ENCODE results near the gene TMEM163. TPM values are rescaled to one million over a fixed set of nuclear protein-coding genes. Genes with fewer than 3 reads are reported as not detected.
A peak's percentile ranks its signal among the peaks of the same experiment; 100 is the strongest.

Gene TMEM163
- total RNA-seq, 6 donors from 2014 or later: 19.3 to 71.6 (median 26.7) TPM

DNA sequence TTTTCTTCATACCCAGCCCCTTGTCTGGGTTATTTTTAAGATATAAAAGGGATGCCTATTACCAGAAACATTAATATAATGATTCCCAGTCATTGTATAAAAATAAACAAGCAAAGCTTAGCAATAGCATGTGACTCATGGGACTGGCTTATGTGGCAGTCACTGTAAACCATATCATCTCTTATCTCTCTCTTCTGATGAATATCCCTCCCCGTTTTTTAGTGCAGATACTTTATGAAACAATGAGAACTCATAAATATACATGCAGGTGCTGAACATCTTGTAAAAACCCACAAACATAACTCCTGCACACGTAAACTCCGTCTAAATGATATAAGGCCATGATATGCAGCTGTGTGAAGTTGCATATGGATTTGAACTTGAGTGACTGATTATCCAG lies 310.0 kb downstream of the TMEM163 start:
- DNase-seq (no peak), ATAC-seq (ENCODE audit: low FRiP score in 2 of 2) (no peak)
- Histone ChIP-seq H3K27ac (peak overlapping the region in 1 of 4 donors; percentile 48), H3K9me3 (no peaks in the 10 kb centered on the region), H3K4me3 (no peak overlapping the region), H3K4me1 (peaks cover 0 to 27% (median 20%) of the 10 kb centered on the region in 4 donors), H3K36me3 (peaks cover 0 to 9% (median 0%) of the 10 kb centered on the region in 4 donors), H3K27me3 (no peaks in the 10 kb centered on the region)
- TF ChIP-seq, protein P1, sequence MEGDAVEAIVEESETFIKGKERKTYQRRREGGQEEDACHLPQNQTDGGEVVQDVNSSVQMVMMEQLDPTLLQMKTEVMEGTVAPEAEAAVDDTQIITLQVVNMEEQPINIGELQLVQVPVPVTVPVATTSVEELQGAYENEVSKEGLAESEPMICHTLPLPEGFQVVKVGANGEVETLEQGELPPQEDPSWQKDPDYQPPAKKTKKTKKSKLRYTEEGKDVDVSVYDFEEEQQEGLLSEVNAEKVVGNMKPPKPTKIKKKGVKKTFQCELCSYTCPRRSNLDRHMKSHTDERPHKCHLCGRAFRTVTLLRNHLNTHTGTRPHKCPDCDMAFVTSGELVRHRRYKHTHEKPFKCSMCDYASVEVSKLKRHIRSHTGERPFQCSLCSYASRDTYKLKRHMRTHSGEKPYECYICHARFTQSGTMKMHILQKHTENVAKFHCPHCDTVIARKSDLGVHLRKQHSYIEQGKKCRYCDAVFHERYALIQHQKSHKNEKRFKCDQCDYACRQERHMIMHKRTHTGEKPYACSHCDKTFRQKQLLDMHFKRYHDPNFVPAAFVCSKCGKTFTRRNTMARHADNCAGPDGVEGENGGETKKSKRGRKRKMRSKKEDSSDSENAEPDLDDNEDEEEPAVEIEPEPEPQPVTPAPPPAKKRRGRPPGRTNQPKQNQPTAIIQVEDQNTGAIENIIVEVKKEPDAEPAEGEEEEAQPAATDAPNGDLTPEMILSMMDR (IDR thresholded peaks at IDR 0.05): no peak
- TF ChIP-seq EP300 (IDR thresholded peaks at IDR 0.05) (no peak), POLR2AphosphoS5 (IDR thresholded peaks at IDR 0.05) (no peak), POLR2A (IDR thresholded peaks at IDR 0.05) (no peak)
- WGBS, 2 donors: 72 to 78% methylated on average over 3 of the region's 3 CpGs

DNA sequence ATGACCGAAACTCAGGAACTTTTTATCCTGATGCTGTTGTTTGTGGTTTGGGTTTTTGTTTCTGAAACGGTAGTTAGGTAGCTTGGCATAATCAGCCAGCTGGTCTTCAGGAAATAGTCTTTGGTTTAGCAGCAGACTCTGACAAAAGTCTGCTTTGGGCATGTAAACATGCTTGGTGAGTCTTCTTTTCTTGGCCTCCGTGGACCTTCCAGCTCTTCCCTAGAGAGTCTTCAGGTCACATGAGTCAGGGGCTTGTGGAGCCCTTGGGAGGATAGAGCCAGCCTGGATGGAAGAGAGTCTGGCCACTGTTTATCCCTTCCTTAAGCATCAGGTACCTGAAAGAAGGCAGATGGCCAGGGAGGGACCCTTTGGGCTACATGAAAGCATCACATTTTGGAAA lies 310.4 kb downstream of the TMEM163 start:
- H3K27ac ChIP-seq: peak overlapping the region in 1 of 4 donors; percentile 48
- ATAC-seq (ENCODE audit: low FRiP score in 2 of 2) (no peak), DNase-seq (no peak)
- H3K36me3 ChIP-seq: peaks cover 0 to 7% (median 1%) of the 10 kb centered on the region in 4 donors
- no peaks in the 10 kb centered on the region for H3K27me3 ChIP-seq
- peaks cover 0 to 27% (median 20%) of the 10 kb centered on the region in 4 donors for H3K4me1 ChIP-seq
- no peak overlapping the region for H3K4me3 ChIP-seq
- TF ChIP-seq EP300 (IDR thresholded peaks at IDR 0.05) (no peak), POLR2AphosphoS5 (IDR thresholded peaks at IDR 0.05) (no peak), POLR2A (IDR thresholded peaks at IDR 0.05) (no peak)
- TF ChIP-seq, protein P1 (IDR thresholded peaks at IDR 0.05): no peak
- 45 to 49% methylated on average over 3 of the region's 3 CpGs for WGBS, 2 donors
- H3K9me3 ChIP-seq: no peaks in the 10 kb centered on the region

DNA sequence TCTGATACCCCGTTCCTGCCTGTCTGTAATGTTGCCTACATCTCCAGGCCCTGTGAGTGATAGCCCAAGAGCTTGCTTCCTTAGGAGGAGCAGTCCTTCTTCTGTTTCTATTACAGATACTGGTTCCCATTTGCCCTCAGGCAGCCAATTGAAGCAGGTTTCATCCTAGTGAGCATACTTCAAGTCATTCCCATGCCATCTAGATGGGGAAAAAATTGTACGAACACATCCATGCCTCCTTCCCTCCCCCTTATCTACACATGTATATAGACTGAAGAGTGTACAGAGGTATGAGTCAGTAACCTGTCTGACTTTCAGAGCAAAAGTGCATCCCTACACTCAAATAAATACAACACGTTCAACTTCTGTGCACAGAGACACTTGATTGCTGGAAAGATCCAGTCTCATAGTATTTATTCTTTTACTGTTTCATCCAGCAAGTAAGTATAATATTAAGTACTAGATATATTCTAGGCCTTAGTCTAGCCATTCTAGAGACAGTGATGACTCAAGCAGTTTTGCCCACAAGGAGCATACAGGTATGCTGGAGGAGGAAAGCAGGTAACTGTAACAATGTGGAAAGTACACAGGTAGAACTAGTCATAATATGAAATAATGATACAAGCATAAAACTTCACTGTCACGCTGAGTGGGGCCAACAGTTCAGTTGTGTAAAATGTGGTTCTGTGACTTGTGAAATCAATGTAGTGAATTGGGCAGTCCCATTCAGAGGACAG lies 311.5 kb downstream of the TMEM163 start:
- TF ChIP-seq EP300 (IDR thresholded peaks at IDR 0.05) (no peak), POLR2AphosphoS5 (IDR thresholded peaks at IDR 0.05) (no peak)
- TF ChIP-seq, protein P1 (IDR thresholded peaks at IDR 0.05): no peak
- Histone ChIP-seq H3K4me1 (peaks cover 0 to 27% (median 20%) of the 10 kb centered on the region in 4 donors), H3K27ac (no peak overlapping the region), H3K27me3 (no peaks in the 10 kb centered on the region), H3K4me3 (no peak overlapping the region), H3K36me3 (peaks cover 0 to 3% (median 1%) of the 10 kb centered on the region in 4 donors), H3K9me3 (no peaks in the 10 kb centered on the region)
- ATAC-seq (ENCODE audit: low FRiP score in 2 of 2) (no peak), DNase-seq (no peak)
- WGBS, 2 donors: 88 to 92% methylated on average over 4 of the region's 4 CpGs

DNA sequence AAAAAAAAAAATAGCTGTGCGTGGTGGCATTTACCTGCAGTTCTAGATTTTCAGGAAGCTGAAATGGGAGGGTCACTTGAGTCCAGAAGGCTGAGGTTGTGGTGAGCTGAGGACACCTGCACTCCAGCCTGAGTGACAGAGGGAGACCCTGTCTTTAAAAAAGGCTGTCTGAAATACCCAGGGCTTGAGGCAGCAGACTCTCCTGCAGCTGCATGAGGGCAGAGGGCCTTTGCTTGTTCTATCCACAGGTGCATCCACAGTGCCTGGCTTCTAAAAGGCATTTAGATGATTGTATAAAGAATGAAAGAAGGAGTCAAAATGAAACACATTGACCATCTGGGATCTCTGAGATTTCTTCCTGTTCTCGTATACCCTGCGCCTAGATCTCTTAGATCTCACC lies 312.1 kb downstream of the TMEM163 start:
- H3K36me3 ChIP-seq: peaks cover 0 to 3% (median 1%) of the 10 kb centered on the region in 4 donors
- ATAC-seq (ENCODE audit: low FRiP score in 2 of 2): no peak
- H3K9me3 ChIP-seq: no peaks in the 10 kb centered on the region
- peaks cover 4 to 30% (median 24%) of the 10 kb centered on the region in 4 donors for H3K4me1 ChIP-seq
- TF ChIP-seq POLR2A (IDR thresholded peaks at IDR 0.05) (no peak), EP300 (IDR thresholded peaks at IDR 0.05) (no peak), POLR2AphosphoS5 (IDR thresholded peaks at IDR 0.05) (no peak)
- TF ChIP-seq, protein P1 (IDR thresholded peaks at IDR 0.05): no peak
- no peak overlapping the region for H3K4me3 ChIP-seq
- no peaks in the 10 kb centered on the region for H3K27me3 ChIP-seq
- no peak for DNase-seq
- H3K27ac ChIP-seq: no peak overlapping the region
- whole genome bisulfite sequencing, 2 donors: 80 to 93% methylated on average over 3 of the region's 3 CpGs

DNA sequence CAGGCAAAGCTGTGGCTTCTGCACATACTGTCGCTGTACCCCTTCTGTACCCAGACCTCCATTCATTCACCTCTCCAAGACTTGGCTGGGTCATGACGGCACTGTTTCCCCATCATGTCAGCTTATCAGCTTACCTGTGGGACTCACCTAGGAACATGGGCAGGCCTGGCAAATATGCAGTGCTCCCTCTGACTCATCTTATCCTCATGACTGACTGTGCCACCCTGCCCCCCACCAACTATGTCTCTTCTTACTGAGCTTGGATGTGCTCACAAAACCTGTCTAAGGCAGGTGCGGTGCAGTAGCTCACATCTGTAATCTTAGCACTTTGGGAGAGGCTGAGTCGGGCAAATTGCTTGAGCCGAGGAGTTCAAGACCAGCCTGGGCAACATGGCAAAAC lies 312.5 kb downstream of the TMEM163 start:
- H3K36me3 ChIP-seq: peaks cover 0 to 3% (median 1%) of the 10 kb centered on the region in 4 donors
- peaks cover 8 to 30% (median 27%) of the 10 kb centered on the region in 4 donors for H3K4me1 ChIP-seq
- DNase-seq (no peak), ATAC-seq (ENCODE audit: low FRiP score in 2 of 2) (no peak)
- no peak overlapping the region for H3K27ac ChIP-seq
- WGBS, 2 donors: 95 to 99% methylated on average over 5 of the region's 5 CpGs
- H3K4me3 ChIP-seq: no peak overlapping the region
- TF ChIP-seq POLR2A (IDR thresholded peaks at IDR 0.05): no peak
- no peak for TF ChIP-seq EP300 (IDR thresholded peaks at IDR 0.05)
- TF ChIP-seq POLR2AphosphoS5 (IDR thresholded peaks at IDR 0.05): no peak
- TF ChIP-seq, protein P1 (IDR thresholded peaks at IDR 0.05): no peak
- no peaks in the 10 kb centered on the region for H3K9me3 ChIP-seq
- no peaks in the 10 kb centered on the region for H3K27me3 ChIP-seq
